ENCODE results near the gene KYNU. TPM values are rescaled to one million over a fixed set of nuclear protein-coding genes. Genes with fewer than 3 reads are reported as not detected.
"Not testable (repeated sequence)": the region's sequence is repeated elsewhere in the genome, so short reads cannot be mapped to it uniquely, and the experiment has no call there.

The KYNU gene
- total RNA-seq, 2 experiments from 2014 or later, result 0.14 to 1.0 TPM

GRCh38 chr2:142864605-142865004 lies 12.9 kb upstream of the KYNU start:
- H3K27me3 Mint-ChIP-seq; H3K27ac Mint-ChIP-seq; H3K4me1 Mint-ChIP-seq; H3K9me3 Mint-ChIP-seq; DNase-seq; H3K36me3 Mint-ChIP-seq; POLR2A ChIA-PET; H3K4me3 Mint-ChIP-seq; ATAC-seq (ENCODE audit: low read depth): not testable (repeated sequence)

GRCh38 chr2:142865924-142866323 lies 11.5 kb upstream of the KYNU start:
- H3K27ac Mint-ChIP-seq, result no peak overlapping the region
- H3K27me3 Mint-ChIP-seq, result no peaks in the 10 kb centered on the region
- DNase-seq, result no peak
- peaks cover 1% of the 10 kb centered on the region for H3K4me1 Mint-ChIP-seq
- H3K4me3 Mint-ChIP-seq, result no peak overlapping the region
- POLR2A ChIA-PET, result no interaction called here
- ATAC-seq (ENCODE audit: low read depth), result no peak
- no peaks in the 10 kb centered on the region for H3K9me3 Mint-ChIP-seq
- no peaks in the 10 kb centered on the region for H3K36me3 Mint-ChIP-seq

- Mint-ChIP-seq H3K36me3 (no peaks in the 10 kb centered on the region), H3K9me3 (no peaks in the 10 kb centered on the region), H3K27me3 (no peaks in the 10 kb centered on the region), H3K4me3 (no peak overlapping the region), H3K27ac (no peak overlapping the region), H3K4me1 (peaks cover 1% of the 10 kb centered on the region)
- POLR2A ChIA-PET, result no interaction called here
- DNase-seq (no peak), ATAC-seq (ENCODE audit: low read depth) (no peak)
Measured at GRCh38 chr2:142866426-142866825, 11.0 kb upstream of the KYNU start.

GRCh38 chr2:142867136-142867535 lies 10.3 kb upstream of the KYNU start:
- no peak overlapping the region for H3K27ac Mint-ChIP-seq
- no peaks in the 10 kb centered on the region for H3K9me3 Mint-ChIP-seq
- POLR2A ChIA-PET, result no interaction called here
- no peak overlapping the region for H3K4me3 Mint-ChIP-seq
- H3K36me3 Mint-ChIP-seq, result no peaks in the 10 kb centered on the region
- peaks cover 1% of the 10 kb centered on the region for H3K4me1 Mint-ChIP-seq
- DNase-seq (no peak), ATAC-seq (ENCODE audit: low read depth) (no peak)
- no peaks in the 10 kb centered on the region for H3K27me3 Mint-ChIP-seq

- H3K9me3 Mint-ChIP-seq, result no peaks in the 10 kb centered on the region
- H3K27me3 Mint-ChIP-seq, result no peaks in the 10 kb centered on the region
- ATAC-seq (ENCODE audit: low read depth) (no peak), DNase-seq (no peak)
- peaks cover 1% of the 10 kb centered on the region for H3K4me1 Mint-ChIP-seq
- no peaks in the 10 kb centered on the region for H3K36me3 Mint-ChIP-seq
- H3K27ac Mint-ChIP-seq, result no peak overlapping the region
- no peak overlapping the region for H3K4me3 Mint-ChIP-seq
- POLR2A ChIA-PET, result no interaction called here
Measured at GRCh38 chr2:142868229-142868762, 9.2 kb upstream of the KYNU start.

GRCh38 chr2:142869065-142869460 lies 8.4 kb upstream of the KYNU start:
- H3K27me3 Mint-ChIP-seq; H3K4me3 Mint-ChIP-seq; DNase-seq; H3K4me1 Mint-ChIP-seq; H3K27ac Mint-ChIP-seq; H3K36me3 Mint-ChIP-seq; ATAC-seq (ENCODE audit: low read depth); H3K9me3 Mint-ChIP-seq; POLR2A ChIA-PET: not testable (repeated sequence)

- H3K9me3 Mint-ChIP-seq, result no peaks in the 10 kb centered on the region
- H3K4me1 Mint-ChIP-seq, result peaks cover 1% of the 10 kb centered on the region
- DNase-seq (no peak), ATAC-seq (ENCODE audit: low read depth) (no peak)
- H3K27ac Mint-ChIP-seq, result no peak overlapping the region
- no peaks in the 10 kb centered on the region for H3K36me3 Mint-ChIP-seq
- POLR2A ChIA-PET, result no interaction called here
- H3K4me3 Mint-ChIP-seq, result no peak overlapping the region
- no peaks in the 10 kb centered on the region for H3K27me3 Mint-ChIP-seq
Measured at GRCh38 chr2:142869461-142870106, 7.9 kb upstream of the KYNU start.

GRCh38 chr2:142870526-142870925 lies 6.9 kb upstream of the KYNU start:
- Mint-ChIP-seq H3K9me3 (no peaks in the 10 kb centered on the region), H3K4me1 (peaks cover 1% of the 10 kb centered on the region), H3K4me3 (no peak overlapping the region), H3K27ac (no peak overlapping the region), H3K36me3 (no peaks in the 10 kb centered on the region), H3K27me3 (no peaks in the 10 kb centered on the region)
- no peak for DNase-seq
- ATAC-seq (ENCODE audit: low read depth), result no peak
- POLR2A ChIA-PET, result no interaction called here

- POLR2A ChIA-PET, result no interaction called here
- no peaks in the 10 kb centered on the region for H3K4me1 Mint-ChIP-seq
- ATAC-seq (ENCODE audit: low read depth), result no peak
Measured at GRCh38 chr2:142871396-142871795, 6.1 kb upstream of the KYNU start.

GRCh38 chr2:142872882-142873724 lies 4.4 kb upstream of the KYNU start:
- Mint-ChIP-seq H3K4me3 (no peak overlapping the region), H3K4me1 (no peaks in the 10 kb centered on the region), H3K9me3 (no peaks in the 10 kb centered on the region), H3K36me3 (no peaks in the 10 kb centered on the region), H3K27ac (no peak overlapping the region), H3K27me3 (no peaks in the 10 kb centered on the region)
- POLR2A ChIA-PET, result no interaction called here
- no peak for DNase-seq
- no peak for ATAC-seq (ENCODE audit: low read depth)

More at GRCh38 chr2:142871396-142871795, 6.1 kb upstream of the KYNU start:
- Mint-ChIP-seq H3K36me3 (no peaks in the 10 kb centered on the region), H3K9me3 (no peaks in the 10 kb centered on the region), H3K27me3 (no peaks in the 10 kb centered on the region), H3K4me3 (no peak overlapping the region), H3K27ac (no peak overlapping the region)
- no peak for DNase-seq

GRCh38 chr2:142873831-142874287 lies 3.6 kb upstream of the KYNU start:
- Mint-ChIP-seq H3K9me3 (no peaks in the 10 kb centered on the region), H3K4me1 (no peaks in the 10 kb centered on the region), H3K4me3 (no peak overlapping the region), H3K36me3 (no peaks in the 10 kb centered on the region), H3K27me3 (peaks cover under 1% of the 10 kb centered on the region), H3K27ac (no peak overlapping the region)
- POLR2A ChIA-PET, result no interaction called here
- ATAC-seq (ENCODE audit: low read depth), result no peak
- DNase-seq, result no peak

- no peak overlapping the region for H3K4me3 Mint-ChIP-seq
- no peaks in the 10 kb centered on the region for H3K9me3 Mint-ChIP-seq
- peaks cover 4% of the 10 kb centered on the region for H3K27me3 Mint-ChIP-seq
- DNase-seq, result no peak
- no peaks in the 10 kb centered on the region for H3K4me1 Mint-ChIP-seq
- no peaks in the 10 kb centered on the region for H3K36me3 Mint-ChIP-seq
- no peak for ATAC-seq (ENCODE audit: low read depth)
- POLR2A ChIA-PET, result no interaction called here
- no peak overlapping the region for H3K27ac Mint-ChIP-seq
Measured at GRCh38 chr2:142874293-142874814, 3.1 kb upstream of the KYNU start.

- Mint-ChIP-seq H3K27ac (no peak overlapping the region), H3K4me3 (no peak overlapping the region), H3K9me3 (no peaks in the 10 kb centered on the region), H3K27me3 (peaks cover 4% of the 10 kb centered on the region), H3K4me1 (no peaks in the 10 kb centered on the region), H3K36me3 (no peaks in the 10 kb centered on the region)
- POLR2A ChIA-PET, result interaction anchor here (0.6 kb wide), 1 partner anchor 26 kb away, joined by 3 read pairs; no protein-coding TSS in a partner anchor
- ATAC-seq (ENCODE audit: low read depth) (no peak), DNase-seq (no peak)
Measured at GRCh38 chr2:142875010-142875409, 2.5 kb upstream of the KYNU start.

- peaks cover 4% of the 10 kb centered on the region for H3K27me3 Mint-ChIP-seq
- no peaks in the 10 kb centered on the region for H3K36me3 Mint-ChIP-seq
- DNase-seq, result no peak
- POLR2A ChIA-PET, result interaction anchor here (0.6 kb wide), 1 partner anchor 27 kb away, joined by 3 read pairs; no protein-coding TSS in a partner anchor
- H3K9me3 Mint-ChIP-seq, result no peaks in the 10 kb centered on the region
- H3K4me1 Mint-ChIP-seq, result no peaks in the 10 kb centered on the region
- ATAC-seq (ENCODE audit: low read depth), result no peak
- H3K27ac Mint-ChIP-seq, result no peak overlapping the region
- H3K4me3 Mint-ChIP-seq, result no peak overlapping the region
Measured at GRCh38 chr2:142875652-142876051, 1.8 kb upstream of the KYNU start.
